Psoas muscle (tissue), 8 donors: ENCODE data around the gene ESR1. TPM values are rescaled to one million over a fixed set of nuclear protein-coding genes. Genes with fewer than 3 reads are reported as not detected.

Experiments
- ATAC-seq, 4 donors: fragments of 200-7000 bp; cut with Tn5 transposase; one replicate each; pipeline ENCODE4 v1.9.1; 2020; ENCODE audit warnings: moderate library complexity in 3 of 4, mild to moderate bottlenecking in 2 of 4
- DNase-seq, 2 donors: peaks; one replicate each; pipeline ENCODE4 v3.0.0-alpha.2; 2020
- H3K27ac ChIP-seq: fragments of 200-600 bp; one replicate; pipeline ENCODE4 v1.8.0; 2022
- H3K27me3 ChIP-seq, 3 donors: fragments of 200-600 bp in 1 of 3; one replicate each; pipeline versions ENCODE4 v1.6.1 to v1.8.0; 2013 to 2022; ENCODE audit warnings: low read length in 2 of 3, mild to moderate bottlenecking in 2 of 3, moderate library complexity in 1 of 3; ENCODE audit not compliant: insufficient read depth in 3 of 3
- H3K36me3 ChIP-seq, 2 donors: fragments of 200-600 bp in 1 of 2; one replicate each; pipeline versions ENCODE4 v1.6.1 to v1.8.0; 2013 to 2022; ENCODE audit warnings: low read depth in 1 of 2, mild to moderate bottlenecking in 1 of 2, moderate library complexity in 1 of 2; ENCODE audit not compliant: insufficient read depth in 1 of 2
- H3K4me1 ChIP-seq: fragments of 200-600 bp; one replicate; pipeline ENCODE4 v1.8.0; 2022
- H3K4me3 ChIP-seq: fragments of 200-600 bp; one replicate; pipeline ENCODE4 v1.8.0; 2022; ENCODE audit warnings: mild to moderate bottlenecking
- H3K9me3 ChIP-seq: fragments of 200-600 bp; one replicate; pipeline ENCODE4 v1.8.0; 2022
- WGBS, 3 donors: extraction: QIAGEN DNeasy Blood & Tissue Kit; methylation state at CpG; one replicate each; pipeline versions ENCODE4 v1.1.6 to v1.1.7; 2013; 5-methylcytosine and 5-hydroxymethylcytosine counted together
- intact Hi-C, 2 donors: fragments of 100-400 bp; cut with DNase I; formaldehyde crosslinking; loops; one replicate each; pipeline versions ENCODE4 v1.11.0 to v1.14.2; 2022
- polyA plus RNA-seq, 3 donors: library from polyadenylated mRNA; stranded (reverse); fragments of 200-250 nt; gene quantifications; one replicate each; pipeline ENCODE4 v1.2.3, GENCODE V29; 2013
- total RNA-seq, 4 donors: library from RNA; stranded (reverse); fragmentation: NEBNext Ultra II Directional in 2 of 4; extraction: Animal tissue kit (Norgen Biotek cat#: 25700) in 2 of 4; gene quantifications; one replicate each; pipeline versions ENCODE4 v1.2.1 to v1.2.4, GENCODE V29; 2021 to 2023
- TF ChIP-seq, protein P1 (sequence below): fragments of 200-600 bp; IDR thresholded peaks from one replicate; pipeline ENCODE4 v1.8.0; 2022; ENCODE audit warnings: antibody characterized with exemption
- donor health status: healthy with polysubstance abuse.
- donor health status: DM: no; HTN: no; CAD: no; lungs with moderate emphysema.
- donor health status: Bipolar disorder and iron deficiency.
- donor health status: healthy.
- donor health status: DM: yes; HTN: yes; CAD: no.
- donor health status: DM: no; HTN: no; CAD: no.
- donor health status: DM: no; HTN: no; CAD: no.
- donor health status: DM: yes; HTN: yes; CAD: no.

The ESR1 gene
- total and polyA plus RNA-seq, 7 donors: 0.42 to 4.4 (median 1.5) TPM

- DNase-seq: no peak
- no peak for ATAC-seq
- Histone ChIP-seq H3K36me3 (no peaks in the 10 kb centered on the region), H3K4me1 (no peaks in the 10 kb centered on the region), H3K27me3 (no peaks in the 10 kb centered on the region), H3K9me3 (no peaks in the 10 kb centered on the region), H3K27ac (no peak overlapping the region), H3K4me3 (no peak overlapping the region)
- WGBS, 3 donors: 56 to 65% (median 59%) methylated on average over 4 of the region's 4 CpGs
- TF ChIP-seq, protein P1, sequence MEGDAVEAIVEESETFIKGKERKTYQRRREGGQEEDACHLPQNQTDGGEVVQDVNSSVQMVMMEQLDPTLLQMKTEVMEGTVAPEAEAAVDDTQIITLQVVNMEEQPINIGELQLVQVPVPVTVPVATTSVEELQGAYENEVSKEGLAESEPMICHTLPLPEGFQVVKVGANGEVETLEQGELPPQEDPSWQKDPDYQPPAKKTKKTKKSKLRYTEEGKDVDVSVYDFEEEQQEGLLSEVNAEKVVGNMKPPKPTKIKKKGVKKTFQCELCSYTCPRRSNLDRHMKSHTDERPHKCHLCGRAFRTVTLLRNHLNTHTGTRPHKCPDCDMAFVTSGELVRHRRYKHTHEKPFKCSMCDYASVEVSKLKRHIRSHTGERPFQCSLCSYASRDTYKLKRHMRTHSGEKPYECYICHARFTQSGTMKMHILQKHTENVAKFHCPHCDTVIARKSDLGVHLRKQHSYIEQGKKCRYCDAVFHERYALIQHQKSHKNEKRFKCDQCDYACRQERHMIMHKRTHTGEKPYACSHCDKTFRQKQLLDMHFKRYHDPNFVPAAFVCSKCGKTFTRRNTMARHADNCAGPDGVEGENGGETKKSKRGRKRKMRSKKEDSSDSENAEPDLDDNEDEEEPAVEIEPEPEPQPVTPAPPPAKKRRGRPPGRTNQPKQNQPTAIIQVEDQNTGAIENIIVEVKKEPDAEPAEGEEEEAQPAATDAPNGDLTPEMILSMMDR: no peak
- intact Hi-C loops: no loop called here
Observed at GRCh38 chr6:151835396-151835795, 27.9 kb downstream of the ESR1 start.

DNA sequence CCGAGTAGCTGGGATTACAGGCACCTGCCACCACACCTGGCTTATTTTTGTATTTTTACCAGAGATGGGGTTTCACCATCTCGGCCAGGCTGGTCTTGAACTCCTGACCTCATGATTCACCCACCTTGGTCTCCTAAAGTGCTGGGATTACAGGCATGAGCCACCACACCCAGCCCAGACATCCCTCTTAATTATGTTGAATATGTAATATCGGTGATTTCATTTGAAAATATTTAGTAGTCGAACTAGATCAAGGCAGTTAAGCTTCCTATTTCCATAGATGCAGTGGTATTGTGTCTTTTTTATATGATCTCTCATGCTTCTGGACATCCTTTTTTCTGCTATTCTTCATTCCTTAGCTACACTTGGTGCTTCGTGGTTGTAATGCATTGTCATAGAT, 29.7 kb downstream of the ESR1 start:
- intact Hi-C loops: no loop called here
- TF ChIP-seq, protein P1: no peak
- WGBS, 3 donors: 79 to 82% (median 81%) methylated on average over 5 of the region's 5 CpGs

GRCh38 chr6:151842816-151843215, 35.3 kb downstream of the ESR1 start:
- Histone ChIP-seq H3K27ac (no peak overlapping the region), H3K36me3 (peaks cover 0 to 8% of the 10 kb centered on the region in 2 donors), H3K27me3 (no peaks in the 10 kb centered on the region), H3K4me3 (no peak overlapping the region), H3K4me1 (no peaks in the 10 kb centered on the region), H3K9me3 (no peaks in the 10 kb centered on the region)
- no peak for DNase-seq
- 92 to 95% (median 93%) methylated on average over 2 of the region's 2 CpGs for WGBS, 3 donors
- intact Hi-C loops: no loop called here
- no peak for ATAC-seq
- TF ChIP-seq, protein P1: no peak

More for the DNA sequence above, 29.7 kb downstream of the ESR1 start:
- Histone ChIP-seq H3K9me3 (no peaks in the 10 kb centered on the region), H3K36me3 (no peaks in the 10 kb centered on the region), H3K4me1 (no peaks in the 10 kb centered on the region), H3K4me3 (no peak overlapping the region), H3K27ac (no peak overlapping the region), H3K27me3 (no peaks in the 10 kb centered on the region)
- no peak for DNase-seq
- no peak for ATAC-seq

GRCh38 chr6:151847064-151847463, 39.6 kb downstream of the ESR1 start:
- intact Hi-C loops: no loop called here

More at GRCh38 chr6:151847064-151847463, 39.6 kb downstream of the ESR1 start:
- no peak for ATAC-seq
- H3K27ac ChIP-seq: no peak overlapping the region
- WGBS, 3 donors: 12 to 19% (median 18%) methylated on average over 1 of the region's 1 CpG
- DNase-seq: no peak
- H3K4me1 ChIP-seq: no peaks in the 10 kb centered on the region
- no peak overlapping the region for H3K4me3 ChIP-seq
- H3K9me3 ChIP-seq: no peaks in the 10 kb centered on the region
- peaks cover 0 to 8% of the 10 kb centered on the region in 2 donors for H3K36me3 ChIP-seq
- TF ChIP-seq, protein P1: no peak
- no peaks in the 10 kb centered on the region for H3K27me3 ChIP-seq
